Measurements from ENCODE around the gene NAB1.

- TF ChIP-seq, protein P1, sequence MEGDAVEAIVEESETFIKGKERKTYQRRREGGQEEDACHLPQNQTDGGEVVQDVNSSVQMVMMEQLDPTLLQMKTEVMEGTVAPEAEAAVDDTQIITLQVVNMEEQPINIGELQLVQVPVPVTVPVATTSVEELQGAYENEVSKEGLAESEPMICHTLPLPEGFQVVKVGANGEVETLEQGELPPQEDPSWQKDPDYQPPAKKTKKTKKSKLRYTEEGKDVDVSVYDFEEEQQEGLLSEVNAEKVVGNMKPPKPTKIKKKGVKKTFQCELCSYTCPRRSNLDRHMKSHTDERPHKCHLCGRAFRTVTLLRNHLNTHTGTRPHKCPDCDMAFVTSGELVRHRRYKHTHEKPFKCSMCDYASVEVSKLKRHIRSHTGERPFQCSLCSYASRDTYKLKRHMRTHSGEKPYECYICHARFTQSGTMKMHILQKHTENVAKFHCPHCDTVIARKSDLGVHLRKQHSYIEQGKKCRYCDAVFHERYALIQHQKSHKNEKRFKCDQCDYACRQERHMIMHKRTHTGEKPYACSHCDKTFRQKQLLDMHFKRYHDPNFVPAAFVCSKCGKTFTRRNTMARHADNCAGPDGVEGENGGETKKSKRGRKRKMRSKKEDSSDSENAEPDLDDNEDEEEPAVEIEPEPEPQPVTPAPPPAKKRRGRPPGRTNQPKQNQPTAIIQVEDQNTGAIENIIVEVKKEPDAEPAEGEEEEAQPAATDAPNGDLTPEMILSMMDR (IDR thresholded peaks at IDR 0.05; ENCODE audit: low read length), result no peak
- no peak for TF ChIP-seq EZH2 (IDR thresholded peaks at IDR 0.05; ENCODE audit: borderline replicate concordance, low read length)
These were observed 48.0 kb downstream of the NAB1 start for GRCh38 chr2:190696792-190697398.

Data from OCI-LY1 (cell line).